Measurements from ENCODE around the gene ADARB2. TPM values are rescaled to one million over a fixed set of nuclear protein-coding genes. Genes with fewer than 3 reads are reported as not detected.

Gene ADARB2
- total and polyA plus RNA-seq, 7 donors, result 0.05 to 0.39 (median 0.15) TPM; not detected in 2

GRCh38 chr10:1410469-1411395 is 326.6 kb downstream of the ADARB2 start:
- Histone ChIP-seq H3K4me3 (no peak overlapping the region), H3K36me3 (ENCODE audit: insufficient read depth in 1 of 2, low read depth in 1 of 2) (no peaks in the 10 kb centered on the region), H3K9me3 (no peaks in the 10 kb centered on the region), H3K4me1 (no peaks in the 10 kb centered on the region), H3K27ac (no peak overlapping the region), H3K27me3 (ENCODE audit: insufficient read depth in 3 of 3, low read length in 2 of 3) (peaks cover 0 to 3% (median 0%) of the 10 kb centered on the region in 3 donors)
- 83 to 88% (median 84%) methylated on average over 33 of the region's 33 CpGs for WGBS, 3 donors
- TF ChIP-seq CTCF (IDR thresholded peaks at IDR 0.05), result no peak
- intact Hi-C loops (cut with DNase I), result no loop called here
- DNase-seq (no peak), ATAC-seq (no peak)

- no peak for TF ChIP-seq CTCF (IDR thresholded peaks at IDR 0.05)
- no peaks in the 10 kb centered on the region for H3K9me3 ChIP-seq
- intact Hi-C loops (cut with DNase I), result no loop called here
- no peaks in the 10 kb centered on the region for H3K36me3 ChIP-seq (ENCODE audit: insufficient read depth in 1 of 2, low read depth in 1 of 2)
- no peak for DNase-seq
- no peak for ATAC-seq
- H3K27me3 ChIP-seq (ENCODE audit: insufficient read depth in 3 of 3, low read length in 2 of 3), result peaks cover 0 to 3% (median 0%) of the 10 kb centered on the region in 3 donors
- H3K4me1 ChIP-seq, result no peaks in the 10 kb centered on the region
- 90 to 94% (median 90%) methylated on average over 10 to 11 of the region's 11 CpGs for WGBS, 3 donors
- H3K4me3 ChIP-seq, result no peak overlapping the region
- H3K27ac ChIP-seq, result no peak overlapping the region
These were observed 327.3 kb downstream of the ADARB2 start for GRCh38 chr10:1410032-1410431.

- TF ChIP-seq CTCF (IDR thresholded peaks at IDR 0.05), result no peak
- no peak overlapping the region for H3K27ac ChIP-seq
- no peak overlapping the region for H3K4me3 ChIP-seq
- H3K9me3 ChIP-seq, result no peaks in the 10 kb centered on the region
- H3K27me3 ChIP-seq (ENCODE audit: insufficient read depth in 3 of 3, low read length in 2 of 3), result no peaks in the 10 kb centered on the region
- no peaks in the 10 kb centered on the region for H3K36me3 ChIP-seq (ENCODE audit: insufficient read depth in 1 of 2, low read depth in 1 of 2)
- intact Hi-C loops (cut with DNase I), result no loop called here
- 86 to 92% (median 91%) methylated on average over 11 to 16 of the region's 16 CpGs for WGBS, 3 donors
- DNase-seq (no peak), ATAC-seq (no peak)
- H3K4me1 ChIP-seq, result no peaks in the 10 kb centered on the region
These were observed 327.9 kb downstream of the ADARB2 start for GRCh38 chr10:1409392-1409791.

GRCh38 chr10:1408651-1409367 is 328.5 kb downstream of the ADARB2 start:
- H3K4me3 ChIP-seq, result no peak overlapping the region
- no peaks in the 10 kb centered on the region for H3K36me3 ChIP-seq (ENCODE audit: insufficient read depth in 1 of 2, low read depth in 1 of 2)
- ATAC-seq (no peak), DNase-seq (no peak)
- no peak overlapping the region for H3K27ac ChIP-seq
- no peak for TF ChIP-seq CTCF (IDR thresholded peaks at IDR 0.05)
- 78 to 83% (median 81%) methylated on average over 26 of the region's 26 CpGs for WGBS, 3 donors
- intact Hi-C loops (cut with DNase I), result no loop called here
- H3K9me3 ChIP-seq, result no peaks in the 10 kb centered on the region
- no peaks in the 10 kb centered on the region for H3K4me1 ChIP-seq
- no peaks in the 10 kb centered on the region for H3K27me3 ChIP-seq (ENCODE audit: insufficient read depth in 3 of 3, low read length in 2 of 3)
